ENCODE data around the gene CELSR1. TPM values are rescaled to one million over a fixed set of nuclear protein-coding genes. Genes with fewer than 3 reads are reported as not detected.

Gene CELSR1
- total and polyA plus RNA-seq, 2 donors (not counting 1 experiment from before 2014, with no cell fraction given), result 30.2 to 34.8 TPM

DNA sequence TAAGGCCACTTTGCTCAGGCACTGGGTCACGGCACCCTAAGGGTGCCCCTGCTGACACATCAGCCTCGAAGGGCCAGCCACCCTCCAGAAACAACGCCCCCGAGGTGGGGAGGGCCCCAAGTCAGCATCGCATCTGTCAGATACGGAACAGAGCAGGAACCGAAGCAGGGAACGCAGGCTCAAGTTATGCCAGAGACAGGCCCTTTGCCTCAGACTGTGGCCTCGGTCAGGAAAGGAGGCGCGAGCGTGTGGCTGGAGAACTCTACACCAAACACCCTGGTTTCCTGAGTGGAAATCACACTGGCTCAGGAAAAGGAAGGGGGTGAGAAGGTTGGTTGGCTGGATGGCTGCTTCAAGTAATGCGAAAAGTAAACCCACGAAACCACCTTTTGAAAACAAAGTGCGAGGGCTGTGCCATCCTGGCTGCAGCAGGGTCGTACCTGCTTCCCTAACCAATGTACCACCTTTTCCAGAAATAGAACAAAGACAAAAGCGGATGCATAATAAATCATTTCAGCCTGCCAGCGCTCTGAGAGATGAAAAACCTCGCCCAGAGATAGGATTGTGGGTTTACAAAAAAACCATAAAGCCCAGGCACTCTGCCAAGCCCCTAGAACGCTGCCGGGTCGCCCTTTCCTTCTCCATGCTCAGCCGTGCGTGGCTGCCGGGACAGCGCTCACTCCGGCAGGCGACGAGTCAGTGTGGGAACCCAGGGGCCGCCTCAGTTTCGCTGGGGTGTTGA, 163.3 kb downstream of the CELSR1 start:
- intact Hi-C loops (cut with micrococcal nuclease), result no loop called here
- Mint-ChIP-seq H3K27ac (no peak overlapping the region), H3K4me3 (no peak overlapping the region), H3K27me3 (no peaks in the 10 kb centered on the region), H3K4me1 (peaks cover 8% of the 10 kb centered on the region), H3K9me3 (ENCODE audit: insufficient read depth) (peaks cover 2% of the 10 kb centered on the region)
- 14% methylated on average over 25 of the region's 31 CpGs for WGBS (ENCODE audit: insufficient coverage)
- no peak for TF ChIP-seq EZH2 (IDR thresholded peaks at IDR 0.05; ENCODE audit: borderline replicate concordance, insufficient read depth, low read depth, low read length, poor library complexity, severe bottlenecking)
- TF ChIP-seq, protein P1, sequence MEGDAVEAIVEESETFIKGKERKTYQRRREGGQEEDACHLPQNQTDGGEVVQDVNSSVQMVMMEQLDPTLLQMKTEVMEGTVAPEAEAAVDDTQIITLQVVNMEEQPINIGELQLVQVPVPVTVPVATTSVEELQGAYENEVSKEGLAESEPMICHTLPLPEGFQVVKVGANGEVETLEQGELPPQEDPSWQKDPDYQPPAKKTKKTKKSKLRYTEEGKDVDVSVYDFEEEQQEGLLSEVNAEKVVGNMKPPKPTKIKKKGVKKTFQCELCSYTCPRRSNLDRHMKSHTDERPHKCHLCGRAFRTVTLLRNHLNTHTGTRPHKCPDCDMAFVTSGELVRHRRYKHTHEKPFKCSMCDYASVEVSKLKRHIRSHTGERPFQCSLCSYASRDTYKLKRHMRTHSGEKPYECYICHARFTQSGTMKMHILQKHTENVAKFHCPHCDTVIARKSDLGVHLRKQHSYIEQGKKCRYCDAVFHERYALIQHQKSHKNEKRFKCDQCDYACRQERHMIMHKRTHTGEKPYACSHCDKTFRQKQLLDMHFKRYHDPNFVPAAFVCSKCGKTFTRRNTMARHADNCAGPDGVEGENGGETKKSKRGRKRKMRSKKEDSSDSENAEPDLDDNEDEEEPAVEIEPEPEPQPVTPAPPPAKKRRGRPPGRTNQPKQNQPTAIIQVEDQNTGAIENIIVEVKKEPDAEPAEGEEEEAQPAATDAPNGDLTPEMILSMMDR (IDR thresholded peaks at IDR 0.05), result no peak
- Histone ChIP-seq H3K27ac (ENCODE audit: low read length in 2 of 2) (no peak overlapping the region), H3K4me3 (ENCODE audit: control extremely low read depth in 1 of 5, extremely low read depth in 1 of 5, insufficient read depth in 1 of 5, low read depth in 2 of 5, low read length in 4 of 5) (no peak overlapping the region), H3K79me2 (ENCODE audit: control insufficient read depth, insufficient read depth, low read length) (no peaks in the 10 kb centered on the region), H3K36me3 (replicated peaks in 1 of 2; ENCODE audit: control extremely low read depth in 1 of 2, control insufficient read depth in 1 of 2, extremely low read depth in 1 of 2, insufficient read depth in 2 of 2, low read length in 1 of 2) (peaks cover 6 to 57% of the 10 kb centered on the region in 2 experiments), H3K27me3 (replicated peaks in 1 of 4; ENCODE audit: control extremely low read depth in 1 of 4, control insufficient read depth in 3 of 4, insufficient read depth in 4 of 4, low read length in 3 of 4) (peaks cover 0 to 6% (median 0%) of the 10 kb centered on the region in 4 experiments), H4K20me1 (ENCODE audit: control insufficient read depth, insufficient read depth, low read length, poor library complexity, severe bottlenecking) (no peaks in the 10 kb centered on the region), H3K4me1 (ENCODE audit: control insufficient read depth in 2 of 2, insufficient read depth in 2 of 2, low read length in 2 of 2) (peaks cover 9 to 37% of the 10 kb centered on the region in 2 donors), H2AFZ (ENCODE audit: insufficient read depth, low read depth, low read length, poor library complexity, severe bottlenecking) (no peak overlapping the region), H3K9ac (ENCODE audit: low read length) (no peak overlapping the region), H3K4me2 (replicated peaks; ENCODE audit: low read depth, low read length, poor library complexity, severe bottlenecking) (peak overlapping the region; percentile 15), H3K9me3 (ENCODE audit: control extremely low read depth in 1 of 3, control insufficient read depth in 2 of 3, insufficient read depth in 1 of 3, low read length in 2 of 3) (peaks cover 0 to 30% (median 14%) of the 10 kb centered on the region in 3 donors)
- CTCF ChIA-PET, result no interaction called here
- DNase-seq (peak; percentile 21), ATAC-seq (ENCODE audit: low read depth) (no peak)
- POLR2A ChIA-PET, result no interaction called here

DNA sequence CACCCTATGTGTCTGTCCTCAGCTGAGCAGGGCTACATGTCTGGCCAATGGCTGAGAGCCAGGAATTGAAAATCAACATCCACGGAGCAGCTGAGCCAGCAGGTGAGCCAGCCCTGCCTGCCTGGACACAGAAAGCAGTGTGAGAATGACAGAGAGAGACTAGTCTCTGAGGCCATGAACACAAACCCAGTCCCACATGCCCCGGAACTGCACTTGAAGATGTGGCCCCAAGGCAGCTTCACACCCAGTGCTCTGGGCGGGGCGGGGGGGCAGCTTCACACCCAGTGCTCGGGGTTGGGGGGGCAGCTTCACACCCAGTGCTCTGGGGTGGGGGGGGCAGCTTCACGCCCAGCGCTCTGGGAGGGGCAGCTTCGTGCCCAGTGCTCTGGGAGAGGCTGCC, 164.3 kb downstream of the CELSR1 start:
- ChIA-PET POLR2A (interaction anchor here (0.6 kb wide), 1 partner anchor 677 kb away, joined by 6 read pairs; no protein-coding TSS in a partner anchor), CTCF (interaction anchor here (1.2 kb wide), 1 partner anchor 17 kb away, joined by 4 read pairs; no protein-coding TSS in a partner anchor)
- 39% methylated on average over 5 of the region's 8 CpGs for WGBS (ENCODE audit: insufficient coverage)
- no peaks in the 10 kb centered on the region for H3K27me3 Mint-ChIP-seq
- H3K4me1 ChIP-seq (ENCODE audit: control insufficient read depth in 2 of 2, insufficient read depth in 2 of 2, low read length in 2 of 2), result peaks cover 9 to 41% of the 10 kb centered on the region in 2 donors
- H3K27ac Mint-ChIP-seq, result no peak overlapping the region
- H3K9me3 ChIP-seq (ENCODE audit: control extremely low read depth in 1 of 3, control insufficient read depth in 2 of 3, insufficient read depth in 1 of 3, low read length in 2 of 3), result peaks cover 0 to 30% (median 14%) of the 10 kb centered on the region in 3 donors
- H3K9me3 Mint-ChIP-seq (ENCODE audit: insufficient read depth), result peaks cover 2% of the 10 kb centered on the region
- H3K27ac ChIP-seq (ENCODE audit: low read length in 2 of 2), result no peak overlapping the region
- H4K20me1 ChIP-seq (ENCODE audit: control insufficient read depth, insufficient read depth, low read length, poor library complexity, severe bottlenecking), result no peaks in the 10 kb centered on the region
- peaks cover 0 to 6% (median 0%) of the 10 kb centered on the region in 4 experiments for H3K27me3 ChIP-seq (replicated peaks in 1 of 4; ENCODE audit: control extremely low read depth in 1 of 4, control insufficient read depth in 3 of 4, insufficient read depth in 4 of 4, low read length in 3 of 4)
- H3K4me3 ChIP-seq (ENCODE audit: control extremely low read depth in 1 of 5, extremely low read depth in 1 of 5, insufficient read depth in 1 of 5, low read depth in 2 of 5, low read length in 4 of 5), result no peak overlapping the region
- TF ChIP-seq EZH2 (IDR thresholded peaks at IDR 0.05; ENCODE audit: borderline replicate concordance, insufficient read depth, low read depth, low read length, poor library complexity, severe bottlenecking), result no peak
- TF ChIP-seq, protein P1 (IDR thresholded peaks at IDR 0.05), result no peak
- no peak overlapping the region for H3K9ac ChIP-seq (ENCODE audit: low read length)
- intact Hi-C loops (cut with micrococcal nuclease), result no loop called here
- no peak overlapping the region for H3K4me3 Mint-ChIP-seq
- no peak overlapping the region for H3K4me2 ChIP-seq (replicated peaks; ENCODE audit: low read depth, low read length, poor library complexity, severe bottlenecking)
- ATAC-seq (ENCODE audit: low read depth) (no peak), DNase-seq (no peak)
- no peaks in the 10 kb centered on the region for H3K79me2 ChIP-seq (ENCODE audit: control insufficient read depth, insufficient read depth, low read length)
- no peak overlapping the region for H2AFZ ChIP-seq (ENCODE audit: insufficient read depth, low read depth, low read length, poor library complexity, severe bottlenecking)
- peaks cover 6 to 52% of the 10 kb centered on the region in 2 experiments for H3K36me3 ChIP-seq (replicated peaks in 1 of 2; ENCODE audit: control extremely low read depth in 1 of 2, control insufficient read depth in 1 of 2, extremely low read depth in 1 of 2, insufficient read depth in 2 of 2, low read length in 1 of 2)
- H3K4me1 Mint-ChIP-seq, result peaks cover 8% of the 10 kb centered on the region
